Kidney (tissue), 14 donors: Measurements from ENCODE around the gene FAM120A. TPM values are rescaled to one million over a fixed set of nuclear protein-coding genes. Genes with fewer than 3 reads are reported as not detected.

Experiments
- DNase-seq, 5 donors: peaks; one replicate each; pipeline ENCODE4 v3.0.0-alpha.2; 2013 to 2020
- FAIRE-seq: peaks from 2 replicates; lab custom pipeline; 2012; peaks lifted over from hg19 to GRCh38; lab: Jason Lieb, UNC
- H3K27ac ChIP-seq, 2 donors: one replicate each; pipeline ENCODE4 v1.7.0; 2013; ENCODE audit warnings: low read depth in 2 of 2, low read length in 2 of 2, inconsistent platforms in 1 of 2
- H3K27me3 ChIP-seq: one replicate; pipeline ENCODE4 v1.7.1; 2013; ENCODE audit warnings: low read length, inconsistent platforms; ENCODE audit not compliant: control insufficient read depth, insufficient read depth
- H3K36me3 ChIP-seq, 3 donors: one replicate each; pipeline versions ENCODE4 v1.7.0 to v1.7.1; 2013; ENCODE audit warnings: low read length in 3 of 3, control low read depth in 1 of 3, inconsistent platforms in 1 of 3; ENCODE audit not compliant: insufficient read depth in 3 of 3, control insufficient read depth in 2 of 3
- H3K4me1 ChIP-seq, 3 donors: one replicate each; pipeline versions ENCODE4 v1.7.0 to v1.7.1; 2013; ENCODE audit warnings: low read length in 3 of 3, inconsistent platforms in 1 of 3, low read depth in 1 of 3; ENCODE audit not compliant: control insufficient read depth in 2 of 3, insufficient read depth in 2 of 3
- H3K4me3 ChIP-seq, 3 donors: one replicate each; pipeline versions ENCODE4 v1.7.0 to v1.8.1; 2013; ENCODE audit warnings: low read length in 3 of 3, control low read depth in 1 of 3, inconsistent platforms in 1 of 3
- H3K9ac ChIP-seq, 3 donors: one replicate each; pipeline versions ENCODE4 v1.7.0 to v1.7.1; 2013; ENCODE audit warnings: low read length in 3 of 3, control low read depth in 1 of 3, inconsistent platforms in 1 of 3
- H3K9me3 ChIP-seq, 3 donors: one replicate each; pipeline versions ENCODE4 v1.7.0 to v1.7.1; 2013; ENCODE audit warnings: low read length in 3 of 3, control low read depth in 1 of 3, inconsistent platforms in 1 of 3; ENCODE audit not compliant: control insufficient read depth in 2 of 3, insufficient read depth in 1 of 3
- intact Hi-C: fragments of 100-400 bp; cut with DNase I; formaldehyde crosslinking; loops from one replicate; pipeline ENCODE4 v1.11.1; 2022
- polyA plus RNA-seq: library from polyadenylated mRNA; stranded (reverse); fragments of 350-450 nt; fragmentation: Illumina TruSeq; extraction: RNeasy Lipid Tissue Mini Kit (QIAGEN cat#74804); gene quantifications from one replicate; pipeline ENCODE4 v1.2.3, GENCODE V29; 2014; ENCODE audit warnings: low read depth, low replicate concordance; ENCODE audit not compliant: insufficient read depth
- total RNA-seq: library from RNA; stranded (reverse); fragmentation: NEBNext Ultra II Directional; extraction: Animal tissue kit (Norgen Biotek cat#: 25700); gene quantifications from one replicate; pipeline ENCODE4 v1.2.1, GENCODE V29; 2021
- TF ChIP-seq, protein P1 (sequence below): IDR thresholded peaks from 3 replicates; pipeline ENCODE4 v1.5.1; 2012; ENCODE audit warnings: mild to moderate bottlenecking, moderate library complexity, borderline replicate concordance; ENCODE audit not compliant: insufficient read depth; ENCODE audit errors: extremely low read depth
- donor health status: control.
- donor health status: control.
- donor health status: control.
- donor health status: control.
- donor health status: control.
- donor health status: DM: yes; HTN: yes; CAD: no.
- donor health status: Normal renal cell carcinoma (clear cell type).

FAM120A gene
- total and polyA plus RNA-seq, 2 donors from 2014 or later, result 43.7 to 127 TPM

DNA sequence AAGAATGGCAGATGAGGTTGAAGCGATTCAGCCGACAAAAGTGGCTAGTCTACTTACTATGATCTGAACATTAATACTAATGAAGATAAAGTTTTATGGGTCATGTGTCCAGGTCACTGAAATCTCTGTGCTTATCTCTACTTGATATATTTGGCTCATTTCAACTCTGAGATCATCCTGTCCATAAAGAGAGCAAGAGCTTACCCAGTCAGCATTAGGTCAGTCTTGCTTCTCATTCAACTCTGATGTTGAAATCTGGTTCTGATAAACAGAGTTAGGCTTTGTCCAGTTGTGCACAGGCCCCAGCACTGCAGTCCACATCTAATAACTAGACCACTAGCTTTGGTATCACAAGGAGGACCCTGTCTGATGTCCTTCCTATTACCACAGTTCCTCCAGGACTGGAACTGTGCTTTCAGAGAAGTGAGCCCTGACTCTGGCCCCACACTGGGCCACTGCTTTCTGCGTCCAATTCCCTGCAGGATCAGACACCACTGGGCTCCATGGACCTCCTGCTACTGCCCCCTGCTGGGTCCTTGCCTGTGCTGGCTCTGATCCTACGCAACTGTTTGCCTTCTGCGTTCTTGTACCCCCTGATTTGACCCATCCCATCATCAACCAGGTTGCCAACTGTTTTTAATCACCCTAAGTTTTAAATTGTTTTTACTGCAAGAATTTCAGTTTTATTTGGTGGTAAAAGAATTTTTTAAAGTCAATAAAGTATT, 23.7 kb upstream of the FAM120A start:
- TF ChIP-seq, protein P1, sequence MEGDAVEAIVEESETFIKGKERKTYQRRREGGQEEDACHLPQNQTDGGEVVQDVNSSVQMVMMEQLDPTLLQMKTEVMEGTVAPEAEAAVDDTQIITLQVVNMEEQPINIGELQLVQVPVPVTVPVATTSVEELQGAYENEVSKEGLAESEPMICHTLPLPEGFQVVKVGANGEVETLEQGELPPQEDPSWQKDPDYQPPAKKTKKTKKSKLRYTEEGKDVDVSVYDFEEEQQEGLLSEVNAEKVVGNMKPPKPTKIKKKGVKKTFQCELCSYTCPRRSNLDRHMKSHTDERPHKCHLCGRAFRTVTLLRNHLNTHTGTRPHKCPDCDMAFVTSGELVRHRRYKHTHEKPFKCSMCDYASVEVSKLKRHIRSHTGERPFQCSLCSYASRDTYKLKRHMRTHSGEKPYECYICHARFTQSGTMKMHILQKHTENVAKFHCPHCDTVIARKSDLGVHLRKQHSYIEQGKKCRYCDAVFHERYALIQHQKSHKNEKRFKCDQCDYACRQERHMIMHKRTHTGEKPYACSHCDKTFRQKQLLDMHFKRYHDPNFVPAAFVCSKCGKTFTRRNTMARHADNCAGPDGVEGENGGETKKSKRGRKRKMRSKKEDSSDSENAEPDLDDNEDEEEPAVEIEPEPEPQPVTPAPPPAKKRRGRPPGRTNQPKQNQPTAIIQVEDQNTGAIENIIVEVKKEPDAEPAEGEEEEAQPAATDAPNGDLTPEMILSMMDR, result no peak
- H3K9ac ChIP-seq, result no peak overlapping the region
- intact Hi-C loops, result no loop called here
- H3K9me3 ChIP-seq, result peaks cover 0 to 3% (median 0%) of the 10 kb centered on the region in 3 donors
- H3K27me3 ChIP-seq, result no peaks in the 10 kb centered on the region
- DNase-seq (peak in 1 of 5 donors; percentile 24), FAIRE-seq (no peak)
- no peak overlapping the region for H3K27ac ChIP-seq
- H3K4me3 ChIP-seq, result no peak overlapping the region
- H3K36me3 ChIP-seq, result no peaks in the 10 kb centered on the region
- no peaks in the 10 kb centered on the region for H3K4me1 ChIP-seq

DNA sequence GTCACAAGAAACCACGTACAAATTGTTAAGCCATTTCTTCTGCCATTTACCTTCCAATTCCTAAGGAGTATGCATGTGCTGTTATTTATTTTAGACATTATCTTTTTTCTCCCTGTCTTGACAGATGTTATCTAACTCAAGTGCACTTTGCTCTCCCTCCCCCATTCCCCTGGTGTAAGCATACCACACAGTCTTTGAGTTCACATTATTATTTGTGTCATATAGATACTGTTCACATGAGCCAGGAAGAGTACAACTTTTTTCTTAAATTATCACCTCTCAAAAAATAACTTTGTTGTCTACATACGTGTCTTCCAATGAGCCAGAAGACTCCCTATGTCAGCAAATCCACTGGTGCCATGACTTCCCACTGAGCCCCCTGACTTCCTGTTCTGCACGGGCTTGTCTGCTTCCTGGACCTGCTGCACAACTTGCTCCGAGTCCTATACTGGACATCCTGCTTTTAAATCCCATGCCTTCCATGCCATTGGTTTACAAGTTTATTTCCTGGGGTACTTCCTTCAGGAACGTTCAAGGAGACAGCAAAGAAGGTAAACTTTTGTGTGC, 19.9 kb upstream of the FAM120A start:
- H3K9me3 ChIP-seq, result no peaks in the 10 kb centered on the region
- H3K27ac ChIP-seq, result no peak overlapping the region
- no peak overlapping the region for H3K4me3 ChIP-seq
- no peaks in the 10 kb centered on the region for H3K27me3 ChIP-seq
- H3K36me3 ChIP-seq, result no peaks in the 10 kb centered on the region
- peak in 1 of 5 donors; percentile 21 for DNase-seq
- no peak for FAIRE-seq
- TF ChIP-seq, protein P1, result no peak
- H3K4me1 ChIP-seq, result no peaks in the 10 kb centered on the region
- no peak overlapping the region for H3K9ac ChIP-seq
- intact Hi-C loops, result no loop called here

DNA sequence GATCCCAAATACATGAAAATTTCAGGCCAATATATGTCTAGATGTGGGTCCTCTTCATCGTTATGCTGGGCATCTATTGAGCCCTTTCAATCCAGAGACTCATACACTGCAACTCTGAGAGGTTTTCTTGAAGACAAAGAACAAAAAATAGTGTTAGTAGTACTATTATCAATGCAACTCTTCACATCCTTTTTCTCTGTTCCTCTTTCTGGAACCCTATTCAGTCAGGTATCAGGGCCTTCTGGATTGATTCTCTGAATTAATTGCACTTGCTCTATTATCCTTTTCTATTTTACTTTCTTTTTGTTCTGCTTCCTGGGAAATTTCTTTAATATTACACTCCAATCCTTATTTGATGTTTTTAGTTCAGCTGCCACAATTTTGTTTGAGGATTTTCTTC, 18.5 kb upstream of the FAM120A start:
- no peak overlapping the region for H3K4me3 ChIP-seq
- no peaks in the 10 kb centered on the region for H3K27me3 ChIP-seq
- no peaks in the 10 kb centered on the region for H3K36me3 ChIP-seq
- no peaks in the 10 kb centered on the region for H3K4me1 ChIP-seq
- intact Hi-C loops, result no loop called here
- FAIRE-seq (no peak), DNase-seq (no peak)
- TF ChIP-seq, protein P1, result no peak
- H3K27ac ChIP-seq, result no peak overlapping the region
- H3K9me3 ChIP-seq, result no peaks in the 10 kb centered on the region
- H3K9ac ChIP-seq, result no peak overlapping the region
